OCI-LY7 (cell line): ENCODE data around the gene PRICKLE2.

Experiments
- EZH2phosphoT487 ChIP-seq: fragments of 200-600 bp; sonication (generic); IDR thresholded peaks from 2 replicates; pipeline ENCODE4 v1.6.1; 2018; ENCODE audit warnings: low read depth, borderline replicate concordance, mild to moderate bottlenecking, mixed run types, antibody characterized with exemption, low read length, moderate library complexity, mixed read lengths
- TF ChIP-seq, protein P1 (sequence below): fragments of 200-600 bp; sonication (generic); conservative IDR thresholded peaks from 2 replicates; pipeline ENCODE4 v1.5.1; 2014; ENCODE audit warnings: mild to moderate bottlenecking, antibody characterized with exemption, low read length, moderate library complexity, mixed read lengths

DNA sequence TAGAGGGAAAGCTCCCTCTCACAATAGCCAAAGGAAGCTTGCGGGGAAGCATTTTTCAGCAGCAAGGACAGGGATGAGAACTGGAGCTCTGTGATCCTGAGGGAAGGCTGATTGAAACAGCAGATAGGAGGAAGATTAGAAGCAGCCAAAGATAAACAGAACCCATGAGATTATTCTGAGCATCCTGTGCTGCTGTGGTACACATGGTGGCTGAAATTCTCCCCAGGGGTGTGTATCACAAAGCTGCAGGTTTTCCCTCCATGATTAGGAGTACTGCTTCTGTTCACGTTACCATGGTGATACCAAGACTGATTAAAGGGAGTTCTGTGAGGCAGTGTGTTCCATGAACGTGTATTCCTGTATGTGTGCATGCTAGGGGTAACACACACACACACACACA is 171.7 kb downstream of the PRICKLE2 start:
- TF ChIP-seq, protein P1, sequence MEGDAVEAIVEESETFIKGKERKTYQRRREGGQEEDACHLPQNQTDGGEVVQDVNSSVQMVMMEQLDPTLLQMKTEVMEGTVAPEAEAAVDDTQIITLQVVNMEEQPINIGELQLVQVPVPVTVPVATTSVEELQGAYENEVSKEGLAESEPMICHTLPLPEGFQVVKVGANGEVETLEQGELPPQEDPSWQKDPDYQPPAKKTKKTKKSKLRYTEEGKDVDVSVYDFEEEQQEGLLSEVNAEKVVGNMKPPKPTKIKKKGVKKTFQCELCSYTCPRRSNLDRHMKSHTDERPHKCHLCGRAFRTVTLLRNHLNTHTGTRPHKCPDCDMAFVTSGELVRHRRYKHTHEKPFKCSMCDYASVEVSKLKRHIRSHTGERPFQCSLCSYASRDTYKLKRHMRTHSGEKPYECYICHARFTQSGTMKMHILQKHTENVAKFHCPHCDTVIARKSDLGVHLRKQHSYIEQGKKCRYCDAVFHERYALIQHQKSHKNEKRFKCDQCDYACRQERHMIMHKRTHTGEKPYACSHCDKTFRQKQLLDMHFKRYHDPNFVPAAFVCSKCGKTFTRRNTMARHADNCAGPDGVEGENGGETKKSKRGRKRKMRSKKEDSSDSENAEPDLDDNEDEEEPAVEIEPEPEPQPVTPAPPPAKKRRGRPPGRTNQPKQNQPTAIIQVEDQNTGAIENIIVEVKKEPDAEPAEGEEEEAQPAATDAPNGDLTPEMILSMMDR, result no peak
- no peak for TF ChIP-seq EZH2phosphoT487
